HG03571 (cell line): ENCODE results near the gene DDX41.
"Not testable (repeated sequence)": the region's sequence is repeated elsewhere in the genome, so short reads cannot be mapped to it uniquely, and the experiment has no call there.

ENCODE experiments used
- ATAC-seq: cut with Tn5 transposase; IDR thresholded peaks from one replicate; pipeline ENCODE4 v1.9.1; 2021; ENCODE audit not compliant: unreplicated experiment

DDX41 gene

GRCh38 chr5:177537389-177538361, 20.9 kb upstream of the DDX41 start:
- no peak for ATAC-seq

GRCh38 chr5:177536386-177536785, 19.6 kb upstream of the DDX41 start:
- no peak for ATAC-seq

- ATAC-seq = no peak
These were observed 18.4 kb upstream of the DDX41 start for GRCh38 chr5:177535125-177535524.

DNA sequence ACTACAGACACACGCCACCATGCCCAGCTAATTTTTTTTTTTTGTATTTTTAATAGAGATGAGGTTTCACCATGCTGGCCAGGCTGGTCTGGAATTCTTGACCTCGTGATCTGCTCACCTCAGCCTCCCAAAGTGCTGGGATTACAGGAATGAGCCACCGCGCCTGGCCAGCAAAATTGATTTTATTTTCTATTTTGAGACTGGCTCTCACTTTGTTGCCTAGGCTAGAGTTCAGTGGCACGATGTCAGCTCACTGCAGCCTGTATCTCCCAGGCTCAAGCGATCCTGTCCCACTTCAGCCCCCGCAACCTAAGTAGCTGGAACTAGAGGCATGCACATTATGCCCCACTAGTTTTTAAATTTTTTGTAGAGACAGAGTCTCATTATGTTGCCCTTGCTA, 17.7 kb upstream of the DDX41 start:
- ATAC-seq = not testable (repeated sequence)

- ATAC-seq = no peak
These were observed 14.6 kb upstream of the DDX41 start for GRCh38 chr5:177531209-177531940.

GRCh38 chr5:177530638-177531037, 13.9 kb upstream of the DDX41 start:
- no peak for ATAC-seq

GRCh38 chr5:177529247-177530203, 12.8 kb upstream of the DDX41 start:
- no peak for ATAC-seq

GRCh38 chr5:177528631-177529030, 11.9 kb upstream of the DDX41 start:
- ATAC-seq = no peak

DNA sequence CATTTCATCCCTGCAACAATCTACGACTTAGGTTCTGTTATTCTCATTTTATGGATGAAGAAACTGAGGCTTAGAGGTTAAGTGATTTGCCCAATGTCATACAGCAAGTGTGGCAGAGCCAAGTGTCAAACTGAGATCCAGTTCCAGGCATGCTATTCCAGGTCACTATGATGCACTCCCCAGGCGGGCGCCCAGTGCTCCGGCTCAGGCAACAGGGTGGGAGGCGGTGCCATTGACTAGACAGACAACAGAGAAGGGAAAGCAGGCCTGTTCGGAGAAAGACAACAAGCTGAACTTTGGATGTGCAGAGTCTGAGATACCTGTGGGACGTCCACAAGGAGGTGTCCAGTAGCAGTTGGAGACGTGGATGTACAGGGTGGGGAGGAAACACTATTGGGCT, 10.8 kb upstream of the DDX41 start:
- no peak for ATAC-seq

DNA sequence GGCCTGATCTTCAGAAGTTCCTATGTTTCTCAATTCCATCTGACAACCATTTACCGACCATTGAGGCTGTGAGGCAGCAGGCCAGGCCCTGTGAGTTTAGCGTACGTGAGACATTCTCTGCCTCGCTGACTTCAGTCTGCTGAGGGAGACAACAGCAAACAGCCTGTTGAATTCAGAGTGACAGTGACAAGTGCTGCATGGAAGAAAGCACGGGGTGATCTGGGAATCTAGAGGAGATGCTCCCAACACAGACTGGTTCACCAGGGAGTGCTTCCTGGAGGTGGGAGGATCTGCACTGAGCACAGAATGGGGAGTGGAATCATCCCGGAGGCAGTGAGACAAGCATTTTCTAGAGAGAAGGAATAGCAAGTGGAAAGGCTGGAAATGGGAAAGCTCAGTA, 10.0 kb upstream of the DDX41 start:
- no peak for ATAC-seq

GRCh38 chr5:177526191-177526590, 9.4 kb upstream of the DDX41 start:
- ATAC-seq = no peak

GRCh38 chr5:177524941-177525655, 8.3 kb upstream of the DDX41 start:
- no peak for ATAC-seq

GRCh38 chr5:177524539-177524900, 7.8 kb upstream of the DDX41 start:
- ATAC-seq = no peak

DNA sequence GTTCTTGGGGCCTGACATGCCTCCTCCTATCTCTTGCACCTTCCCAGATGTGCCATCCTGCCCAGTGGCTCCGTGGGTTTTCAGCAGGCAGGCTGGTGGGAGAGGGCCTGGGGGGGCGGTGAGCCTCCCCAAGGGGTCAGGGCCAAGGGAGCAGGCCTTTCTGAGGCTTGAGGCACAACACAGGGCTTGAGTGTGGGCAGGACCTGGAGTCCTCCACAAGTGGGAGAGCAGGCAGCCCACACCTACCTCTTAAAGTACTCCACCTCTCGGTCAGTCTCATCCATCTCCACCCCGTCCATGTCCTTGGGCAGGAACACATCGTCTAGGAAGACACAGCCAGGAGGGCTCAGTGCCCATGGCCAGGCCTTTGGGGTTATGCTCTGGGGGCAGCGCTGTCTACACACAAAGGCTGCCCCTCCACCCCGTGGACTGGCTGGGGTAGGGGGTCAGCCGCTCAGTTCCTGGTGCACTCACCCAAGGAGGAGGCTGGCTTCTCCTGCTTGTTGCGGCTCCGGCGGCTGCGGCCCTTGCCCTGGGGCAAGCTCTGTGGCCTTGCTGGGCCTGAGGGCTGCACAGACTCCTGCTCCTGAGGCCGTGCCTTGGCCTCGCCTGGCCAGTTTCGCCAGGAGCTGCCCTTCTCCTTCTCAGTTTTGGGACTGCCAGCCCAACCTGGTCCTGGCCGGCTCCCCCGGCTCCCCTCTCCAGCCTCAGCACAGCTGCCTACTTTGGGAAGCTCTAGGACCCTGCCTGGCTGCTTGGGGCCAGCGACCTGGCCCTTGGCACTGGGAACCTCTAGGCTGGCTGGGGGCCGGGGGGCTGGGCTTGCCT, 7.2 kb upstream of the DDX41 start:
- ATAC-seq = no peak

- ATAC-seq = no peak
These were observed 4.3 kb upstream of the DDX41 start for GRCh38 chr5:177520916-177521513.

DNA sequence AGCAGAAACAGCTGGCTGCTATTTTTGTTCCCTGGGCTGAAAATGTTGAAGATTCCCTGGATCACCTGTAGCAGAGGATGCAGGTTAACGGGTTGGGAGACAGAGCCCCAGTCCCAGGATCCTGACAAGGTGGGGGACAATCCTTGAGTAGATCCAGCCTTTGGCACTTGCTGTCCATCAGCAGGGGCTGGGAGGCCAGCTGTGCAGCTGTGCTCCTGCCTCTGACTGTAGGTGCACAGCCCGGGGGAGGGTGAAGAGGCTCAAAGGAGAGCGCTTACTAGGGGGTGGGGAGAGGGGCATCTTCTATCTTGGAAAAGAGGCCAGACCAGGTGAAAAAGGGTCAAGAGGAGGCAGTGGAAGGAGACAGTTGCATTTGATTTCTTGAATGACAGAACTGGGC, 3.5 kb upstream of the DDX41 start:
- ATAC-seq = no peak

GRCh38 chr5:177519463-177520235, 2.9 kb upstream of the DDX41 start:
- no peak for ATAC-seq

- ATAC-seq = no peak
These were observed 1.2 kb downstream of the DDX41 start for GRCh38 chr5:177515580-177515979.
